Progenitor cell of endocrine pancreas (in vitro differentiated cells): ENCODE results near the gene SMNDC1. TPM values are rescaled to one million over a fixed set of nuclear protein-coding genes. Genes with fewer than 3 reads are reported as not detected.

ENCODE experiments used
- DNase-seq: peaks from one replicate; pipeline ENCODE4 v3.0.0; 2021; ENCODE audit warnings: low spot score; ENCODE audit not compliant: unreplicated experiment
- H3K27ac Mint-ChIP-seq: 2 replicates; pipeline ENCODE4 v1.8.0; 2021; ENCODE audit warnings: mild to moderate bottlenecking, moderate library complexity, mixed read lengths
- H3K27me3 Mint-ChIP-seq: 2 replicates; pipeline ENCODE4 v1.8.0; 2021; ENCODE audit warnings: mixed read lengths
- H3K36me3 Mint-ChIP-seq: 2 replicates; pipeline ENCODE4 v1.8.0; 2022; ENCODE audit warnings: mixed read lengths; ENCODE audit not compliant: insufficient read depth
- H3K4me1 Mint-ChIP-seq: 2 replicates; pipeline ENCODE4 v1.8.0; 2021; ENCODE audit warnings: low read depth, mixed read lengths
- H3K4me3 Mint-ChIP-seq: 2 replicates; pipeline ENCODE4 v1.8.0; 2021; ENCODE audit warnings: low read depth, mild to moderate bottlenecking, moderate library complexity, mixed read lengths
- H3K9me3 Mint-ChIP-seq: 2 replicates; pipeline ENCODE4 v1.8.0; 2021; ENCODE audit warnings: low read depth, mixed read lengths
- total RNA-seq: library from RNA; stranded (reverse); gene quantifications from 2 replicates; pipeline ENCODE4 v1.2.1, GENCODE V29; 2021
- TF ChIP-seq, protein P1 (sequence below): fragments of 200-600 bp; sonication (generic); IDR thresholded peaks from one replicate; pipeline ENCODE4 v1.5.0; 2021; ENCODE audit warnings: antibody characterized with exemption, mild to moderate bottlenecking; ENCODE audit not compliant: unreplicated experiment

The SMNDC1 gene
- total RNA-seq, 1 donor from 2014 or later: 41.4 TPM

DNA sequence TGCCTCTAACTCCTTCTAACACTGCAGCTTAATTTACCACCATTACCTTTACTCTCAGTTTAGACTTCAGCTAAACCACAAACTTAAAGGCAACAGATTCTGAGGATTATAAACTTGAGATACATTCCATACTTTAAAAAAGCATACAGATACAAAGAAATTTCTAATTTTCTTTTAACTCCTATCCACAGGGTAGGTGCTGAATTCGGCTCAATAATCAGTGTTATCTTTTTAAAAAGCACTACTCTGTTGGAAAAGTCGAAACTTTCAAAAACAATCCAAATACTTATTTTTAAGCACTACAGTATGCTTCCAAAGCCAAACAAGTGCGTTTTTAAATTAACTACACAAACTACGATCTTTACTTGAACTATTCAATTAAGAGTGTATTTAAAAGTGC, 1.0 kb downstream of the SMNDC1 start:
- Mint-ChIP-seq H3K27me3 (no peaks in the 10 kb centered on the region), H3K9me3 (no peaks in the 10 kb centered on the region), H3K4me1 (peaks cover 22% of the 10 kb centered on the region), H3K4me3 (peak overlapping the region; percentile 90), H3K36me3 (peaks cover 9% of the 10 kb centered on the region), H3K27ac (peak overlapping the region; percentile 96)
- no peak for DNase-seq
- TF ChIP-seq, protein P1, sequence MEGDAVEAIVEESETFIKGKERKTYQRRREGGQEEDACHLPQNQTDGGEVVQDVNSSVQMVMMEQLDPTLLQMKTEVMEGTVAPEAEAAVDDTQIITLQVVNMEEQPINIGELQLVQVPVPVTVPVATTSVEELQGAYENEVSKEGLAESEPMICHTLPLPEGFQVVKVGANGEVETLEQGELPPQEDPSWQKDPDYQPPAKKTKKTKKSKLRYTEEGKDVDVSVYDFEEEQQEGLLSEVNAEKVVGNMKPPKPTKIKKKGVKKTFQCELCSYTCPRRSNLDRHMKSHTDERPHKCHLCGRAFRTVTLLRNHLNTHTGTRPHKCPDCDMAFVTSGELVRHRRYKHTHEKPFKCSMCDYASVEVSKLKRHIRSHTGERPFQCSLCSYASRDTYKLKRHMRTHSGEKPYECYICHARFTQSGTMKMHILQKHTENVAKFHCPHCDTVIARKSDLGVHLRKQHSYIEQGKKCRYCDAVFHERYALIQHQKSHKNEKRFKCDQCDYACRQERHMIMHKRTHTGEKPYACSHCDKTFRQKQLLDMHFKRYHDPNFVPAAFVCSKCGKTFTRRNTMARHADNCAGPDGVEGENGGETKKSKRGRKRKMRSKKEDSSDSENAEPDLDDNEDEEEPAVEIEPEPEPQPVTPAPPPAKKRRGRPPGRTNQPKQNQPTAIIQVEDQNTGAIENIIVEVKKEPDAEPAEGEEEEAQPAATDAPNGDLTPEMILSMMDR: no peak

DNA sequence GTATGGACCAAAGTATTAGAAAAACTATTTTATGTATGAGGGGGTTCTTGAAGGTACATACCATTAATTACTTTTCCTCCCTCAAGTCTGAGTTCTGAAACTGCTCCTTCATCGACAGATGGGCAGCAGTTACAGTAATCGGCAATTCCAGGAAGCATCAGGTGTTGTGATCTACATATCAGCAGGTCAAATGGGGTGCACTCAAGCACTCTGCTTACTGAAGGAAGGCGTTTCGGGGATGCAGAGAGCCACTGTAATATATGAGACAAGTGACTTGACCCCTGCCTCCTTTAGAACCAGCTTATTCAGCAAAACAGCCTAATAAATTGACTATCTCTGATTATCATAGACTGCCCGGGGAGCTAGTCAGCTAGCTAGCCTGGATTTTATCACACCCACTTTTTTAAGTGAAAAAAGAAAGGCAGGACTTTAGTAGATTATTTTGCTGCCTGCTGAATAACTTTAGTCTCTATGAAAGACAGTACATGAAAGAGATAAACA, 4.2 kb downstream of the SMNDC1 start:
- DNase-seq: no peak
- TF ChIP-seq, protein P1: no peak
- Mint-ChIP-seq H3K9me3 (no peaks in the 10 kb centered on the region), H3K36me3 (peaks cover 25% of the 10 kb centered on the region), H3K4me3 (no peak overlapping the region), H3K4me1 (peaks cover 18% of the 10 kb centered on the region), H3K27ac (peak overlapping the region; percentile 6), H3K27me3 (no peaks in the 10 kb centered on the region)

DNA sequence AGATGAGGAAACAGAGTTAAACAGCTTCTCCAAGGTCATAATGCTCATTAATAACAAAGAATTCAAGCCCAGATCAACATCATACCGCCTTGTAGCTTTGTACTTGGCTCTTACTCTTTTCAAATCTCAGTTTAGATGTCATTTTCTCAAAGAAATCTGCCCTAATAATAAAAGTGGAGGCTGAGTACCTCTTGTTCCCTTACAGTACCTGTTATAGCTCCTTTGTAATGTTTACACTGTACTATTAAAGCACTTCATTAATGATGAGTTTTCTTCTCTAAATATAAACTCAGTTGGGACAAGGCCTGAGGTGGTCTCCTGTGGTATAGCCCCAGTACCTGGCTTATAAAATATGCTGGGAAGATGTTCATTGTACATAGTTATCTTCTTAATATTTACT, 7.8 kb downstream of the SMNDC1 start:
- TF ChIP-seq, protein P1: no peak
- DNase-seq: no peak
- Mint-ChIP-seq H3K27ac (no peak overlapping the region), H3K36me3 (peaks cover 31% of the 10 kb centered on the region), H3K4me1 (peaks cover 5% of the 10 kb centered on the region), H3K27me3 (no peaks in the 10 kb centered on the region), H3K4me3 (no peak overlapping the region), H3K9me3 (no peaks in the 10 kb centered on the region)

DNA sequence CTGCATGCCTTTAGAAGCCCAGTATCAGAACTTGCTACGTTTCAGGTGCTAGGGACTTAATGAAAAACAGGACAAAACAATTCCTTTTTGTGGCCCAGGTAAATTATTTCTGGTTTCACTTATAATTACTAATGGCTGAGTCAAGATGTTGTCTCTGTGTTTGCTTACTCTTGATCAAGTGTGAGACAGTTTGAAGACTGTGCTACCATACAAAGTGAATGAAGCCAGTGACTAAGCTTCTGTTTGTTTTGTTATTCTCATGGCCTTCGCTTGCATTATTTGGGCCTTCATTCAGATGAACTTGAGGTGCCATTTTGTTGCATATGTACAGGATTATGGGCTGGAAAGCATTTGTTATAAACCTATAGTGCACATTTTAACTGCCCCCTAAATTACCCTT, 17.9 kb downstream of the SMNDC1 start:
- Mint-ChIP-seq H3K36me3 (peaks cover 9% of the 10 kb centered on the region), H3K4me3 (no peak overlapping the region), H3K27ac (peak overlapping the region; percentile 56)

DNA sequence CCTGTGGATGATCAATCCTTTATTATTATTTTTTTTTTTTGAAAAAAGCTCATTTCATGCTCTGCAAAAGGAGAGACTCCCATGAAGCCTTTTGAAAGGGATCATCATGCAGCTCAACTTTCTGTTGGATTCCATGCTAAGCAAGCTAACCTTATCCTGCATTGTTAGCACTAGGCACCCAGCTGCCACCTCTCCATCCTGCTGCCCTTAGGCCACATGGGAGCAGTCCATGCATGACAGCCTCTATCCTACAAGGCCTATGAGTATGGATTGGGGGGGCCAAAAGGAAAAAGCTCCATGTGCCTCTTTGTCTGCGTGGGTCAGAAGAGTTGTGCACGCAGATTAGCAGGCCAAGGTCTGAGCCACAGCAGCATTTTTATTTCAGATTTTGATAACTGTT, 19.2 kb downstream of the SMNDC1 start:
- Mint-ChIP-seq H3K4me3 (no peak overlapping the region), H3K36me3 (peaks cover 14% of the 10 kb centered on the region), H3K27ac (no peak overlapping the region), H3K9me3 (no peaks in the 10 kb centered on the region), H3K4me1 (peaks cover 5% of the 10 kb centered on the region), H3K27me3 (no peaks in the 10 kb centered on the region)
- no peak for DNase-seq
- TF ChIP-seq, protein P1: no peak

More for the DNA sequence above, 17.9 kb downstream of the SMNDC1 start:
- no peak for DNase-seq
- H3K9me3 Mint-ChIP-seq: no peaks in the 10 kb centered on the region
- TF ChIP-seq, protein P1: no peak
- H3K4me1 Mint-ChIP-seq: peaks cover 5% of the 10 kb centered on the region
- H3K27me3 Mint-ChIP-seq: no peaks in the 10 kb centered on the region
